Measurements from ENCODE around the gene HMGCL.

DNA sequence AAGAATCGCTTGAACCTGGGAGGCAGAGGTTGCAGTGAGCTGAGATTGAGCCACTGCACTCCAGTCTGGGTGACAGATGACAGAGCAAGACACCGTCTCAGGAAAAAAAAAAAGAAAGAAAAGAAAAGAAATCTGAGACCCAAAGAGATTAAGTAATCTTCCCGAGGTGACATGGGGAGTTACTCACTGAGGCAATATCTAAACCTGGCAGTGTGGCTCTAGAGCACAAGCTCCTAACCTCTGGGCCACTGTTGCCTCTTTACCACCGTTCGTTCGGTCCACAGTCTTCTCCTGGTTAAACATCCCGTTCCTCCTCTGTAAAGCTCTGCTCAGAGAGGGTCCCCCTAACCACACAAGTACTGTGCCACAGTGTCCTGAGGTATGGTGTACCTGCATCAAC is 1.5 kb downstream of the HMGCL start:
- TF ChIP-seq POLR2A (IDR thresholded peaks at IDR 0.05) (no peak), EP300 (IDR thresholded peaks at IDR 0.05) (no peak)
- TF ChIP-seq, protein P1, sequence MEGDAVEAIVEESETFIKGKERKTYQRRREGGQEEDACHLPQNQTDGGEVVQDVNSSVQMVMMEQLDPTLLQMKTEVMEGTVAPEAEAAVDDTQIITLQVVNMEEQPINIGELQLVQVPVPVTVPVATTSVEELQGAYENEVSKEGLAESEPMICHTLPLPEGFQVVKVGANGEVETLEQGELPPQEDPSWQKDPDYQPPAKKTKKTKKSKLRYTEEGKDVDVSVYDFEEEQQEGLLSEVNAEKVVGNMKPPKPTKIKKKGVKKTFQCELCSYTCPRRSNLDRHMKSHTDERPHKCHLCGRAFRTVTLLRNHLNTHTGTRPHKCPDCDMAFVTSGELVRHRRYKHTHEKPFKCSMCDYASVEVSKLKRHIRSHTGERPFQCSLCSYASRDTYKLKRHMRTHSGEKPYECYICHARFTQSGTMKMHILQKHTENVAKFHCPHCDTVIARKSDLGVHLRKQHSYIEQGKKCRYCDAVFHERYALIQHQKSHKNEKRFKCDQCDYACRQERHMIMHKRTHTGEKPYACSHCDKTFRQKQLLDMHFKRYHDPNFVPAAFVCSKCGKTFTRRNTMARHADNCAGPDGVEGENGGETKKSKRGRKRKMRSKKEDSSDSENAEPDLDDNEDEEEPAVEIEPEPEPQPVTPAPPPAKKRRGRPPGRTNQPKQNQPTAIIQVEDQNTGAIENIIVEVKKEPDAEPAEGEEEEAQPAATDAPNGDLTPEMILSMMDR (IDR thresholded peaks at IDR 0.05), result no peak
